Inflammatory macrophage treated with lipopolysaccharide for 4 hours (primary cell): Measurements from ENCODE around the gene TBC1D16.
"Not testable (repeated sequence)": the region's sequence is repeated elsewhere in the genome, so short reads cannot be mapped to it uniquely, and the experiment has no call there.

ENCODE experiments used
- DNase-seq: peaks from one replicate; pipeline ENCODE4 v3.0.0-alpha.2; 2020

TBC1D16 gene

GRCh38 chr17:79911430-79912399 lies 124.0 kb downstream of the TBC1D16 start:
- no peak for DNase-seq

- DNase-seq: no peak
These were observed 124.7 kb downstream of the TBC1D16 start for GRCh38 chr17:79910985-79911361.

GRCh38 chr17:79909121-79909520 lies 126.6 kb downstream of the TBC1D16 start:
- no peak for DNase-seq

GRCh38 chr17:79907850-79908249 lies 127.8 kb downstream of the TBC1D16 start:
- DNase-seq: no peak

DNA sequence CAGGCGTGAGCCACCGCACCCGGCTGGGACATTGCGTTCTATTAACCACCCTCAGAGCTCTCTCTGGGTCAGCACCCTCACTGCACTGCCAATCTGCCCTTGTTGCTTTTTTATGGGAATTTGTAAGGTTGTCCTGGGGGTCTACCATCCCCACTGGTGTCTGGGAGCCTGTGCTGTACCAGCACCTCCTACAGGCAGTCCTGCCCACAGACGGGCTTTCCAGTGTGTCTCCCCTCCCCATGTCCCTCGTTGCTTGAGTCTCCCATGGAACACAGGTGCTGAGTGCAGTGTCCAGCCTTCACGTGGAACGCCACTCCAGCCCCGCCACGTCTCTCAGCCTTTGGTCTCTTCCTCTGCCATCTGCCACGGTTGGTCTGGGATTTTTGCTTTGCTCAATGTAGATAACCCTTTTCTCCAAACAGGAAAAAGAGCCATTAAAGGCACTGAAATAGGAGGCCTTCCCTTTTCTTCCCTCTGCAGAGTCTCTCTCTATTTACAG lies 128.4 kb downstream of the TBC1D16 start:
- no peak for DNase-seq

DNA sequence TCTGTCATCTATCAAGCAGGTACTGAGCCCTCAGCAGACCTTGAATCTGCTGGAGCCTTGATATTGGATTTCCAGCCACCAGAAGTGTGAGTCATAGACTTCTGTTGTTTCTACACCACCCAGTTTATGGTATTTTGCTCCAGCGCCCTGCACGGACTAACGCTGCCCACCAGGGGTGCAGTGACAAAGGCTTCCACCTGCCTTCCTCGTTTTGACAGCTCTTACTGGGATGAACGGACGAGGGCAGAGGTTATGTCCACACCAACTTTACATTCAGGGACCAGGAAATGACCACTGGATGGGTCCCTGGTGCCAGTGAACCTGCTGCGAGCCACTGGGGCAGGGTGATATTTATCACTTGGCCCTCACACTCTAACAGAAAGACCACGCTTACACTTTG lies 129.8 kb downstream of the TBC1D16 start:
- DNase-seq: no peak

DNA sequence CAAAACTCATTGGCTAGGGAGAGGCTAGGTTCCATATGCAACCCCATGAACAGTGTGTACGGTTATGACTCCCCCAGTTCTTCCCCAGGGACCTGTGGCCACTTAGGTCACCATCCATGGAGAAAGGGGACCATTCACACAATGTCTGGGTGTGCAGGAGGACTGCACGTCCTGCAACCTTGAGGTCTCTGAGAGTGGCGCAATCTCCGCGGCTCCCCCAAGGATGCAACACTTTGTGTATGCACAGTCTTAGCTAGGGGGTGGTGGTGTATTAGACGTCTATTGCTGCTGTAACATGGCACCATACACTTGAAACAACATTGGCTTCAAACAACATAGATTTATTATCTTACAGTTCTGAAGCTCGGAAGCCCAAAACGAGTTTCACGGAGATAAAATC lies 130.8 kb downstream of the TBC1D16 start:
- no peak for DNase-seq

GRCh38 chr17:79902146-79902791 lies 133.4 kb downstream of the TBC1D16 start:
- DNase-seq: no peak

GRCh38 chr17:79901131-79901530 lies 134.5 kb downstream of the TBC1D16 start:
- no peak for DNase-seq

- no peak for DNase-seq
These were observed 136.1 kb downstream of the TBC1D16 start for GRCh38 chr17:79899584-79899983.

- no peak for DNase-seq
These were observed 138.2 kb downstream of the TBC1D16 start for GRCh38 chr17:79897243-79898063.

GRCh38 chr17:79893457-79893856 lies 142.2 kb downstream of the TBC1D16 start:
- not testable (repeated sequence) for DNase-seq

DNA sequence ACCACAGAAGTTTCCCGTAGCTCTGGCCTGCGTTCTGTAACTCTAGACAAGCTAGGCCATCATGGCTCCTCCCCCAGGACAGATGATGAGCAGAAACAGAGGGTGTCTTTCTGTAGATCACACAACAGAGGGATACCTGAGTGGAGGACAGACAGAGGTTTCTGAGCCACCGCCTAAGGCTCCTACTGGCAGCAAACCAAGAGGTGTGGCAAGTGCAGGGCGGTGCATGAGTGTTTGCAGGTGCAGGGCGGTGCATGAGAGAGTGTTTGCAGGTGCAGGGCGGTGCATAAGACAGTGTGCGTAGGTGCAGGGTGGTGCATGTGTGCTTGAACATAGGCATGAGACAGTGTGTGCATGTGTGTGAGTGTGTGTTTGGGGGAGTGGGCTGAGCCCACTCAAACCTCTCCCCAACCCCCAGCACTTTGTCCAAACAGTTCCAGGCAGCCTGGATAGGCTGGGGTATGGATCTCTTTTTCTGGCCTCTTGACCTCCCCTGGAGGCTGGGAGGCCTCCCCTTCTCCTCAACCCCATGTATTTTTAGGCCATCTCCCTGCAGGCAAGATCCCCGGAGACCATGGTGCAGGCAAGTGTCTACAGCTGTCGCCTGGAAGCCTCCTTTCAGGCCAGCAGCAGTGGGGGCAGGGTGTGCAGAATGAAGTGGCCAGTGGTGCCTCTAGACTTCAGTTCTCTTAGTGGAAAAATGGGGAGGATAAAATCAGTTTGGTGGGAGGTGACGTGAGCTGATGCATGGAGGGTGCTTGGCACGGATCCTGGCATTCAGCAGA lies 143.0 kb downstream of the TBC1D16 start:
- no peak for DNase-seq

DNA sequence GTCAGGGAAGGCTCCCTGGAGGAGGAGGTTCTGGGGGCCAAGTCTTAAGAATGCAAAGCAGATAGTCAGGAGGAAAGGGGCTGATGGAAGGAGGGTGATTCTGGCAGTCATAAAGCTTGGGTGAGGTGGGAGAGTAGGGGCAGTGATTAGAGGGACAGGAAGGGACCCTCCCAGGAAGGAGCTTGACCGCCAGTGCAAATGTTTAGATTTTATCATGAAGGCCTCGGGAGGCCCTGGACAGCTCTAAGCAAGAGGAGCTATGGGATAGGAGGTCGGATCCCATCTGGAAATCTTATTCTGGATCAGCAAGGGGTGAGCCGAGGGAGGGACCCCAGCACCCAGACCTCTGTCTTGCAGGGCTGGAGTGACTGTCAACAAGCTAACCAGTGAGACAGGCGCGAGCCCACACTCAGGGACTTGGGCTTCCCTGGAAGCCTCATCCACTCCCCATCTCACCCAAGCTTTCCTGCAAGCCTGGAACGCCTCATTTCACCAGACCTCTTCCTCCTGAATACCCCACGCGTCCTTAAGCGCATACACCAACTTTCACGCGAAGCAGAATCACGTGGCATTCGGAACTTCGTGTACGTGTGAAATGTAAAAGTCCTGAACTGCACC lies 144.4 kb downstream of the TBC1D16 start:
- no peak for DNase-seq

DNA sequence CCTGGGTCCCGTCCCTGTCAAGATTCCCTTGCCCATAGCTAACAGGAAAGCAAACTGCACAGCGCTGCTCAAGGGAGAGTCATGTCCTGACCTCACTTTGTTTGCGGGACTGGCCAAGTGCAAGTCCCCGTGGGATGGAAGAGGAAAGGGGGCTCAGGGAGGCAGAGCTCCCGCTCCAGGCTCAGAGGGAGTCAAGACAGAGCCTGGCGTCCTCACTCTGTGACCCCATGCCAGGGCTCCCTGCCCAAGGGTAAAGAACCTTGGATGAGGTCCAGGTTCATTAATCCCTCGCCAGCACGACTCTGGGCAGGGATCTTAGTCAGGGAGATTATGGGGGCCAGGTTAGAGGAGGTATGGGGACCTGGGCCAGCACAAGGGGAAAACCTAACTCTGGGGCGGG lies 145.0 kb downstream of the TBC1D16 start:
- DNase-seq: no peak

DNA sequence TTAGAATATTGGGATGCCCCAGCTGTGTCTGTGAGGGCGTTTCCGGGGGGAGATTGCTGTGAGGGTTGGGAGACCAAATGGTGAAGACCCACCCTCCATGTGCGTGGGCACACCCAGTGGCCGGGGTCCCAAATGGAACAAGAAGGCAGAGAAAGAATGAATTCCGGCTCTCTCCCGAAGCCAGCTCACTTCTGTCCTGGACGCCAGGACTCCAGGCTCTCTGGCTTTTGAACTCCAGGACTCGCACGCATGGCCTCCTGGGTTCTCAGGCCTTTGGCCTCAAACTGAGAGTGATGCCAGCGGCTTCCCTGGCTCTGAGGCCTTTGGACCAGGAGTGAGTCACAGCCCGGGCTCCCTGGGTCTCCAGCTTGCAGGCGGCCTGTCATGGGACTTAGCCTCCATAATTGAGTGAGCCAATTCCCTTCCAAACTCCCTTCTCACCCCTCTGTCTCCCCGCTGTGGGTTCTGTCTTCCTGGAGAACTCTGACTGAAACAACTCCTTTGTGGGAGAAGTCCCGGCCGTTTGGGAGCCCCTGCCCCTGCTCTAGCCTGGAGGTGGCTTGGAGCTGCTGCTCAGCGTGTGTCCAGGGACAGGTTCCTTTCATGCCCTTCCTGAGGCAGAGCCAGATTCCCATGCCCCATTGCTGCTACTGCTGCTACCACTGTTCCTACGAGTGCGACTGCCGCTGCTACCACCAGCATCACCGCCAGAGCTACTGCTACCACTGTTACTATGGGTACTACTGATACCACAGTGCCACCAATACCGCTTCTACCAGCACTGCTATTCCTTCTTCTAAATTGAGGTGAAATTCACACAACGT lies 146.6 kb downstream of the TBC1D16 start:
- no peak for DNase-seq

DNA sequence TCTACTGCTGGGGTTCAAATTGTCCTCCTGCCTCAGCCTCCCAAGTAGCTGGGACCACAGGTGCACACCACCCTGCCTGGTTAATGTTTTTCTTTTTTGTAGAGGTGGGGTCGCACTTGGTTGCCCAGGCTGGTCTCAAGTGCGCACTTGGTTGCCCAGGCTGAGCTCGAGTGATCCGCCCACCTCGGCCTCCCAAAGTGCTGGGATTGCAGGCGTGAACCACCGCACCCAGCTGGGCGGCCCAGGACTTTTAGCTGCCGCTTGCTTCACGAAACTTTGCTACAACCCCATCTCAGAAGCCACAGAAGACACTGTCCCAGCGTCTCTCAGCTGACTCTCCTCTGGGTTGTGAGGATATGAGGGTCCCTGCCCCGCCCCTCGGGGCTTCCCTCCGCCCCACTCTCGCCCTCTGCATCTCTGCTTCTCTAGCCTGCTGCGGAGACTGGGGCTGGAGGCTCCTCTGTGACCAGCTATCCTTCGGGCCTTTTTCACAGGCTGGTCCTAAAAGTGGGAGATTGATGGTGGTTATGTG lies 147.6 kb downstream of the TBC1D16 start:
- DNase-seq: no peak

- no peak for DNase-seq
These were observed 148.2 kb downstream of the TBC1D16 start for GRCh38 chr17:79887451-79887991.

- DNase-seq: no peak
These were observed 152.5 kb downstream of the TBC1D16 start for GRCh38 chr17:79883202-79883601.
